ENCODE measurements around the gene TSHZ3. TPM values are rescaled to one million over a fixed set of nuclear protein-coding genes. Genes with fewer than 3 reads are reported as not detected.

TSHZ3 gene
- total and polyA plus RNA-seq, 2 of the 13 experiments (the other 11 are each of a cell fraction or from before 2014, with no cell fraction given): not detected

GRCh38 chr19:31257426-31258130 lies 91.7 kb downstream of the TSHZ3 start:
- BruUV-seq (replicated peaks): no TSS peak
- ChIA-PET POLR2A (no interaction called here), CTCF (ENCODE audit: low intra/inter-chr PET ratio, low total read pairs) (no interaction called here)
- Histone ChIP-seq H3K4me1 (ENCODE audit: insufficient read depth, low read length) (no peaks in the 10 kb centered on the region), H4K20me1 (ENCODE audit: insufficient read depth, low read length) (no peaks in the 10 kb centered on the region), H2AFZ (ENCODE audit: low read length) (no peak overlapping the region), H3K36me3 (replicated peaks in 1 of 2; ENCODE audit: control insufficient read depth in 1 of 2, insufficient read depth in 2 of 2, low read length in 2 of 2) (no peaks in the 10 kb centered on the region), H3K4me2 (ENCODE audit: low read depth, low read length) (no peak overlapping the region), H3K9me3 (ENCODE audit: low read length) (peaks cover 51% of the 10 kb centered on the region), H3K4me3 (replicated peaks in 1 of 3; ENCODE audit: insufficient read depth in 1 of 3, low read depth in 2 of 3, low read length in 3 of 3) (no peak overlapping the region), H3K9ac (ENCODE audit: insufficient read depth, low read depth, low read length) (no peak overlapping the region), H3K27me3 (ENCODE audit: control insufficient read depth in 1 of 2, insufficient read depth in 2 of 2, low read length in 2 of 2) (no peaks in the 10 kb centered on the region), H3K79me2 (ENCODE audit: insufficient read depth, low read length) (no peaks in the 10 kb centered on the region), H3K27ac (ENCODE audit: extremely low read length, insufficient read depth, low read length) (no peak overlapping the region)
- in situ Hi-C loops (cut with HindIII; ENCODE audit: extremely low pct_ligation_motif_present, low pct_unique_long_range_greater_than_20kb) (no loop called here), intact Hi-C loops (cut with micrococcal nuclease; ENCODE audit: unreplicated experiment) (no loop called here)
- no peak for FAIRE-seq
- no peak for DNase-seq (ENCODE audit: low spot score)
- no peak for ATAC-seq
- WGBS (ENCODE audit: low lambda C conversion rate): 0% methylated on average over 6 of the region's 11 CpGs
- TF ChIP-seq MED8 (CRISPR knock-in tag; IDR thresholded peaks at IDR 0.05; ENCODE audit: insufficient replicate concordance): no peak
- no peak for TF ChIP-seq ZNF33B (CRISPR knock-in tag; IDR thresholded peaks at IDR 0.05)
- no peak for TF ChIP-seq ZNF619 (CRISPR knock-in tag; IDR thresholded peaks at IDR 0.05)
- TF ChIP-seq CCAR2 (optimal IDR thresholded peaks at IDR 0.05; ENCODE audit: low read depth, low read length): no peak
- no peak for TF ChIP-seq NR3C1 (CRISPR knock-in tag; IDR thresholded peaks at IDR 0.05)
- TF ChIP-seq ZFP36 (IDR thresholded peaks at IDR 0.05; ENCODE audit: borderline replicate concordance, low read depth, low read length, partially characterized antibody): no peak
- TF ChIP-seq NR2F2 (IDR thresholded peaks at IDR 0.05; ENCODE audit: borderline replicate concordance, low read depth): no peak
- no peak for TF ChIP-seq HIVEP1 (CRISPR knock-in tag; IDR thresholded peaks at IDR 0.05)
- no peak for TF ChIP-seq POGZ (CRISPR knock-in tag; IDR thresholded peaks at IDR 0.05)
- TF ChIP-seq KMT2A (CRISPR knock-in tag; IDR thresholded peaks at IDR 0.05): no peak
- TF ChIP-seq ADNP (CRISPR knock-in tag; IDR thresholded peaks at IDR 0.05): no peak
- no peak for TF ChIP-seq KDM6A (CRISPR knock-in tag; IDR thresholded peaks at IDR 0.05; ENCODE audit: low read depth)
- no peak for TF ChIP-seq ZNF609 (CRISPR knock-in tag; IDR thresholded peaks at IDR 0.05; ENCODE audit: borderline replicate concordance)
- TF ChIP-seq STAT6 (CRISPR knock-in tag; IDR thresholded peaks at IDR 0.05; ENCODE audit: borderline replicate concordance): no peak
- no peak for TF ChIP-seq ZNF224 (CRISPR knock-in tag; IDR thresholded peaks at IDR 0.05)
- no peak for TF ChIP-seq THAP7 (CRISPR knock-in tag; IDR thresholded peaks at IDR 0.05)
- TF ChIP-seq CEBPG (CRISPR knock-in tag; IDR thresholded peaks at IDR 0.05): no peak

Measured in HepG2 (cell line).